AG04449 (cell line): ENCODE results near the gene FASN.

Source experiments
- CTCF ChIA-PET: fragments of 350-600 bp; formaldehyde crosslinking; extraction: SDS; loops from one replicate; lab custom pipeline; 2021; ENCODE audit warnings: antibody characterized with exemption; lab: Yijun Ruan, JAX
- POLR2A ChIA-PET: fragments of 400-600, 350-600 bp; formaldehyde crosslinking; extraction: SDS; loops from one replicate; lab custom pipeline; 2020; ENCODE audit warnings: antibody characterized with exemption, inconsistent platforms; lab: Yijun Ruan, JAX
- DNase-seq: peaks from one replicate; pipeline ENCODE4 v3.0.0-alpha.2; 2010; ENCODE audit warnings: low read depth, low spot score
- H3K4me3 ChIP-seq: 2 replicates; pipeline ENCODE4 v1.5.1; 2011; ENCODE audit warnings: low read depth, mild to moderate bottlenecking, control low read depth, low read length
- CTCF ChIP-seq: IDR thresholded peaks from one replicate; pipeline ENCODE4 v1.5.1; 2011; ENCODE audit warnings: mild to moderate bottlenecking, moderate library complexity, low read length, control low read depth, inconsistent platforms; ENCODE audit not compliant: insufficient read depth; ENCODE audit errors: missing control alignments

FASN gene

DNA sequence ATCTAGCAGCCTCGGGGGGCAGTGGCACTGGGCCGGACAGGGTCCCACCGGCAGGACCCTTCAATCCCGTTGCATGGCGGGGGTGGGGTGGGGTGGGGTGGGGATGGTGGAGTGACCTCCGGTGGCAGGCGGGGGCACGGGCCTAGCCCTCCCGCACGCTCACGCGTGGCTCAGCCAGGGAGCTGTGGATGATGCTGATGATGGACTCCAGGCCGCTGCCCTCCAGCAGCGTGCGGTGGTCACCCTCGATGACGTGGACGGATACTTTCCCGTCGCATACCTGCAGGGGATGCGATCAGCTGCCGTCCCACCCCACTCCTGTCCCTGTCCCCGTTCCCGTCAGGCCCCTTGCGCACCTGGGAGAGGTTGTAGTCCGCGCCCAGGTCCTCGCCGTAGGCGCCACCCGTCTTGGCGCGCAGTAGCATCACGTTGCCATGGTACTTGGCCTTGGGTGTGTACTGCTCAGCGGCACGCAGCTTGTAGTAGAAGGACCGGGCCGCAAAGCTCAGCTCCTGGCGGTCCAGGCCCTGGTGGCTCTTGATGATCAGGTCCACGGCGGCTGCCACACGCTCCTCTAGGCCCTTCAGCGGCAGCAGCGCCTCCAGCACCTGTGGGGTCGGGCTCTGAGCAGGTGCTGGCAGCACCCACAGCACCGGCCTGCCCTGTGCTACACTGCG, 18.9 kb downstream of the FASN start:
- POLR2A ChIA-PET, result interaction anchor here (0.6 kb wide), 1 partner anchor 14 kb away, joined by 3 read pairs; no protein-coding TSS in a partner anchor

GRCh38 chr17:82078433-82078832, 19.6 kb downstream of the FASN start:
- ChIA-PET POLR2A (no interaction called here), CTCF (no interaction called here)

More for the DNA sequence above, 18.9 kb downstream of the FASN start:
- CTCF ChIA-PET, result no interaction called here
- no peak overlapping the region for H3K4me3 ChIP-seq
- no peak for DNase-seq
- TF ChIP-seq CTCF, result no peak

DNA sequence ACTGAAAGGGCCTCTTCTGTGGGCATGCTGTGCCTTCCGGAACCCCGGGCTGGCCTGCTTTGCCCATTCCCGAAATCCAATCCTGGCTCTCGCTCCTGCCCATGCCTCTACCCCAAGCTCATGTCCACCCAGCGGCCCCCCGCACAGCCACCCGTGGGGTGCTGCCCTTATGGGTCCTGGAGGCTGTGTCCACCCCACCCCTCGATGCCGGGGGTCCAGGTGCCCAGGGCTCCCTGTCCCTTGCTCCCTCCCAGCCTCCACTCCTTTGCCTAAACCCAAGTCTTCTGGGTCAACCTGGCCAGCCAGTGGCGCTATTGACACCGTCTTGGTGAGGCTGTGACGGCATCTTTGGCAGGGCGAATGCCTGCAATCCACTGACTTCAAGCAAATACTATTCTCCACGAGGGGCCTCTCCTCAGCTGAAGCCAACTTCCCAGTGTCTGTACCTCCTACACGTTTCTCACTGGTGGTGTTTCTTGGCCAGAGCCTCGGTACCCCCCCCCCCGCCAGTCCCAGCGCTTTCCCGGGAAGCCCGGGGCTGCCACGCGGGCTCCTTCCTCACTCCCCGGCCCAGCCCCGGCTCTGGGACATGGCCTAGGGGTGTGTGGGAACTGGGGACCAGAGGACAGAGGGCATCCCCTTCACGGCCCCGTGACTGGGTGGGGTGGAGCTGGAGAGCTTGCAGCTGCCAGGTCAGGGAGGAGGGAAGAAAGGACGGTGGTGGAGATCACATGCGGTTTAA, 20.2 kb downstream of the FASN start:
- ChIA-PET POLR2A (interaction anchor here (0.7 kb wide), 1 partner anchor 18 kb away, joined by 3 read pairs; no protein-coding TSS in a partner anchor), CTCF (no interaction called here)
- no peak for DNase-seq
- TF ChIP-seq CTCF, result no peak
- no peak overlapping the region for H3K4me3 ChIP-seq

More at GRCh38 chr17:82078433-82078832, 19.6 kb downstream of the FASN start:
- TF ChIP-seq CTCF, result no peak
- DNase-seq, result no peak
- H3K4me3 ChIP-seq, result no peak overlapping the region

DNA sequence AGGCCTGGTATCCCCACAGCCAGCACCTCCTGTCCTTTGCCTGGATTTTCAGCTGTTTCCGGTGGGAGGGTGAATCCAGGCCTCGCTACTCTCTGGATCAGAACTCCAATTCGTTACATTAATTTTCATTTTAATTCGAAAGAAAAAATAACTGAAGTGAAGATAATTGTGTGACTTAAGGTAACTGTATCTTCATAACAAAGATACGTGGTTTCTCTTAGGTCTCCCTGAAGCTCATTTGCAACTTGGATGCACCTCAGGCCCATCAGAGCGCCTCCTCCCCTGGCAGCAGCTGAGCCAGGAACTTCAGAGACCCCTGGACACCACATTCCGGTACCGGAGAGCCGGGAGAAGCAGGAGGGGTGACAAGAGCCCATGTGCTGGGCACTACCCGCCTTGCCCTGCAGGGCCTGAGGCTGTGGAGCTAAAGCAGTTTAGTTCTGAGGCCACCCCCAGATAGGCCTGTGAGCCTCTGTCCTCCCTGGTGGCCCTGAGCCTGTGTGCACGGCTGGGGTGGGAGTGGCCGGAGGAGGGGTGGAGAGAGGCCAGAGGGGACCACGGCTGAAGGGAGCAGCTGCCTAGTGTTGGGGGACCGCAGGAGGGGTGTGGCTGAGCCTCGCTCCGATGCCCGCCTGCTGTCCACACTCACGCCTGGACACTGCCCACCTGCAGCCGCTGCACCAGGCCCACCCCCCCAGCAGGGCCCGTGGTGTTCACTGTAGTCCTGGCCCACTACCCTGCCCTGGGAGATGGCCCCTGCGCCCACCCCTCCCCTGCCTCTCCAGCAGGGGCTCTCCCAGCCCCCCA, 21.0 kb downstream of the FASN start:
- ChIA-PET POLR2A (interaction anchor here (0.7 kb wide), 1 partner anchor 17 kb away, joined by 3 read pairs; no protein-coding TSS in a partner anchor), CTCF (interaction anchor here (0.8 kb wide), 1 partner anchor 47 kb away, joined by 4 read pairs; no protein-coding TSS in a partner anchor)
- DNase-seq, result no peak
- H3K4me3 ChIP-seq, result no peak overlapping the region
- no peak for TF ChIP-seq CTCF

GRCh38 chr17:82076018-82076784, 21.8 kb downstream of the FASN start:
- no peak overlapping the region for H3K4me3 ChIP-seq
- ChIA-PET POLR2A (no interaction called here), CTCF (interaction anchor here (0.8 to 1.1 kb wide), 2 partner anchors 10 to 46 kb away, joined by 3 to 4 read pairs; no protein-coding TSS in a partner anchor)
- no peak for DNase-seq
- no peak for TF ChIP-seq CTCF
